A549 (cell line): ENCODE data around the gene GNAS-AS1. TPM values are rescaled to one million over a fixed set of nuclear protein-coding genes. Genes with fewer than 3 reads are reported as not detected.

Source experiments
- ATAC-seq, 2 experiments: fragments of 200-7000 bp in 1 of 2; fragments of >200 bp in 1 of 2; cut with Nextera tagmentation in 1 of 2; cut with Tn5 transposase in 1 of 2; 3 replicates each; pipeline versions ENCODE4 v1.8.0 to v1.9.1; 2018 to 2020; ENCODE audit warnings: mild to moderate bottlenecking in 1 of 2, moderate library complexity in 1 of 2
- CTCF ChIA-PET: fragments of 300-600 bp; sonication (Branson Sonifier 250); formaldehyde crosslinking; extraction: SDS; loops from one replicate; lab custom pipeline; 2021; ENCODE audit warnings: antibody characterized with exemption, inconsistent platforms; lab: Yijun Ruan, JAX
- POLR2A ChIA-PET: fragments of 350-600 bp; formaldehyde crosslinking; extraction: SDS; loops from one replicate; lab custom pipeline; 2021; ENCODE audit warnings: antibody characterized with exemption, inconsistent platforms; lab: Yijun Ruan, JAX
- DNase-seq, 2 experiments: peaks; one replicate each; pipeline versions ENCODE4 v3.0.0 to v3.0.0-alpha.2; 2011 to 2016; ENCODE audit warnings: low read depth in 1 of 2, low spot score in 1 of 2
- FAIRE-seq: peaks from 2 replicates; lab custom pipeline; 2011; peaks lifted over from hg19 to GRCh38; lab: Jason Lieb, UNC
- H3K27ac ChIP-seq, 2 experiments: fragments of >200 bp; sonication (Bioruptor Twin); formaldehyde crosslinking; 3 replicates each; pipeline ENCODE4 v1.5.1; 2016 to 2017
- H3K4me1 ChIP-seq: fragments of >200 bp; sonication (Bioruptor Twin); formaldehyde crosslinking; 3 replicates; pipeline ENCODE4 v1.6.1; 2016
- H3K4me2 ChIP-seq: fragments of >200 bp; sonication (Bioruptor Twin); formaldehyde crosslinking; 3 replicates; pipeline ENCODE4 v1.6.1; 2016
- H3K4me3 ChIP-seq: fragments of >200 bp; sonication (Bioruptor Twin); formaldehyde crosslinking; 3 replicates; pipeline ENCODE4 v1.5.1; 2016
- H3K9me3 ChIP-seq: fragments of >200 bp; sonication (Bioruptor Twin); formaldehyde crosslinking; 3 replicates; pipeline ENCODE4 v1.6.1; 2016
- BHLHE40 ChIP-seq: IDR thresholded peaks from 2 replicates; pipeline ENCODE4 v1.6.1; 2012; ENCODE audit warnings: low read depth, low read length, inconsistent platforms
- CEBPB ChIP-seq, 2 experiments: fragments of >200 bp in 1 of 2; sonication (Bioruptor Twin) in 1 of 2; formaldehyde crosslinking in 1 of 2; IDR thresholded peaks; 2 replicates each; pipeline ENCODE4 v1.6.1; 2012 to 2016
- EHF ChIP-seq: fragments of 250-450 bp; sonication (Bioruptor Pico); IDR thresholded peaks from 2 replicates; pipeline ENCODE4 v1.5.0; 2020; ENCODE audit warnings: mild to moderate bottlenecking
- ELK1 ChIP-seq: fragments of 150-350 bp; IDR thresholded peaks from 2 replicates; pipeline ENCODE4 v1.6.1; 2014; ENCODE audit warnings: low read depth, mild to moderate bottlenecking, low read length
- EP300 ChIP-seq, 2 experiments: fragments of >200 bp; sonication (Bioruptor Twin); formaldehyde crosslinking; IDR thresholded peaks; 2 replicates in 1 of 2; 3 replicates in 1 of 2; pipeline ENCODE4 v1.6.1; 2016 to 2017
- ESRRA ChIP-seq: fragments of 150-350 bp; IDR thresholded peaks from 2 replicates; pipeline ENCODE4 v1.6.1; 2014; ENCODE audit warnings: mild to moderate bottlenecking, low read length, borderline replicate concordance
- FOSL2 ChIP-seq, 2 experiments: fragments of 450-650 bp in 1 of 2; fragments of >200 bp in 1 of 2; sonication (Bioruptor Twin) in 1 of 2; formaldehyde crosslinking; IDR thresholded peaks; 2 replicates each; pipeline versions ENCODE4 v1.5.0 to v1.6.1; 2016 to 2020; ENCODE audit warnings: mild to moderate bottlenecking in 1 of 2, moderate library complexity in 1 of 2
- FOXS1 ChIP-seq: fragments of 250-450 bp; sonication (Bioruptor Pico); IDR thresholded peaks from 2 replicates; pipeline ENCODE4 v1.5.0; 2020; ENCODE audit warnings: mild to moderate bottlenecking, moderate library complexity
- HES2 ChIP-seq: fragments of >200 bp; sonication (Bioruptor Twin); formaldehyde crosslinking; IDR thresholded peaks from 2 replicates; pipeline ENCODE4 v1.6.1; 2016
- HOXB13 ChIP-seq: fragments of 250-450 bp; sonication (Bioruptor Pico); IDR thresholded peaks from 2 replicates; pipeline ENCODE4 v1.5.0; 2020; ENCODE audit warnings: low read depth, mild to moderate bottlenecking, moderate library complexity
- HOXB5 ChIP-seq: fragments of 250-450 bp; sonication (Bioruptor Pico); IDR thresholded peaks from 2 replicates; pipeline ENCODE4 v1.5.0; 2020; ENCODE audit warnings: mild to moderate bottlenecking, moderate library complexity
- JUN ChIP-seq, 2 experiments: fragments of >200 bp; sonication (Bioruptor Twin); formaldehyde crosslinking; IDR thresholded peaks; 2 replicates in 1 of 2; 3 replicates in 1 of 2; pipeline ENCODE4 v1.6.1; 2016 to 2017
- MAFK ChIP-seq: fragments of 450-650 bp; IDR thresholded peaks from 2 replicates; pipeline ENCODE4 v1.6.1; 2014; ENCODE audit not compliant: partially characterized antibody
- NPAS2 ChIP-seq: fragments of 250-450 bp; sonication (Bioruptor Pico); IDR thresholded peaks from 2 replicates; pipeline ENCODE4 v1.8.0; 2022; ENCODE audit warnings: mild to moderate bottlenecking, moderate library complexity, borderline replicate concordance
- NR3C1 ChIP-seq: fragments of >200 bp; sonication (Bioruptor Twin); formaldehyde crosslinking; IDR thresholded peaks from 3 replicates; pipeline ENCODE4 v1.6.1; 2017
- PBX3 ChIP-seq: IDR thresholded peaks from 2 replicates; pipeline ENCODE4 v1.6.1; 2012
- PHF8 ChIP-seq: fragments of 200-600 bp; sonication (generic); IDR thresholded peaks from 2 replicates; pipeline ENCODE4 v1.6.1; 2016; ENCODE audit warnings: low read depth, mild to moderate bottlenecking, antibody characterized with exemption, moderate library complexity, borderline replicate concordance
- RARB ChIP-seq: fragments of 250-450 bp; sonication (Bioruptor Pico); IDR thresholded peaks from 2 replicates; pipeline ENCODE4 v1.8.0; 2021; ENCODE audit warnings: mild to moderate bottlenecking, moderate library complexity
- RFX5 ChIP-seq: fragments of 450-650 bp; IDR thresholded peaks from 2 replicates; pipeline ENCODE4 v1.7.1; 2014; ENCODE audit warnings: antibody characterized with exemption, mild to moderate bottlenecking, moderate library complexity
- TFCP2L1 ChIP-seq: fragments of 250-450 bp; sonication (Bioruptor Pico); IDR thresholded peaks from 2 replicates; pipeline ENCODE4 v1.5.0; 2021; ENCODE audit warnings: mild to moderate bottlenecking
- USF2 ChIP-seq: fragments of 450-650 bp; IDR thresholded peaks from 2 replicates; pipeline ENCODE4 v1.6.1; 2014; ENCODE audit warnings: antibody characterized with exemption
- ZFP36 ChIP-seq: fragments of 450-650 bp; IDR thresholded peaks from 2 replicates; pipeline ENCODE4 v1.6.1; 2014; ENCODE audit warnings: borderline replicate concordance; ENCODE audit not compliant: partially characterized antibody
- ZNF302 ChIP-seq: fragments of 250-450 bp; sonication (Bioruptor Pico); IDR thresholded peaks from 2 replicates; pipeline ENCODE4 v1.9.0; 2021; ENCODE audit warnings: inconsistent platforms, mild to moderate bottlenecking, moderate library complexity
- ZSCAN20 ChIP-seq: fragments of 250-450 bp; sonication (Bioruptor Pico); IDR thresholded peaks from 2 replicates; pipeline ENCODE4 v1.8.0; 2022; ENCODE audit warnings: mild to moderate bottlenecking, moderate library complexity
- WGBS: methylation state at CpG from one replicate; pipeline ENCODE4 v1.1.6; 2017; ENCODE audit errors: missing lambda C conversion rate; 5-methylcytosine and 5-hydroxymethylcytosine counted together
- polyA plus RNA-seq, 4 experiments: library from polyadenylated mRNA; depleted of rRNA in 3 of 4; stranded (reverse); fragments of >200 nt; fragmentation: RNase III in 1 of 4; extraction: RNeasy Plus Mini Kit Qiagen cat#74134 plus additional on column Dnase treatment in 1 of 4; gene quantifications; 2 replicates in 3 of 4; 3 replicates in 1 of 4; pipeline ENCODE4 v1.2.3, GENCODE V29; 2011 to 2017
- TF ChIP-seq, protein P1 (sequence below): fragments of >200 bp; sonication (Bioruptor Twin); formaldehyde crosslinking; IDR thresholded peaks from 3 replicates; pipeline ENCODE4 v1.5.1; 2016
- TF ChIP-seq, protein P2 (sequence below): IDR thresholded peaks from 2 replicates; pipeline ENCODE4 v1.6.1; 2012; ENCODE audit warnings: low read depth, borderline replicate concordance
- TF ChIP-seq, protein P3 (sequence below): fragments of 200-600 bp; sonication (generic); IDR thresholded peaks from 2 replicates; pipeline ENCODE4 v1.6.1; 2016; ENCODE audit warnings: antibody characterized with exemption, mild to moderate bottlenecking, moderate library complexity

The GNAS-AS1 gene
- polyA plus RNA-seq, 2 of the 4 experiments (the other 2 are of a cell fraction) = not detected

DNA sequence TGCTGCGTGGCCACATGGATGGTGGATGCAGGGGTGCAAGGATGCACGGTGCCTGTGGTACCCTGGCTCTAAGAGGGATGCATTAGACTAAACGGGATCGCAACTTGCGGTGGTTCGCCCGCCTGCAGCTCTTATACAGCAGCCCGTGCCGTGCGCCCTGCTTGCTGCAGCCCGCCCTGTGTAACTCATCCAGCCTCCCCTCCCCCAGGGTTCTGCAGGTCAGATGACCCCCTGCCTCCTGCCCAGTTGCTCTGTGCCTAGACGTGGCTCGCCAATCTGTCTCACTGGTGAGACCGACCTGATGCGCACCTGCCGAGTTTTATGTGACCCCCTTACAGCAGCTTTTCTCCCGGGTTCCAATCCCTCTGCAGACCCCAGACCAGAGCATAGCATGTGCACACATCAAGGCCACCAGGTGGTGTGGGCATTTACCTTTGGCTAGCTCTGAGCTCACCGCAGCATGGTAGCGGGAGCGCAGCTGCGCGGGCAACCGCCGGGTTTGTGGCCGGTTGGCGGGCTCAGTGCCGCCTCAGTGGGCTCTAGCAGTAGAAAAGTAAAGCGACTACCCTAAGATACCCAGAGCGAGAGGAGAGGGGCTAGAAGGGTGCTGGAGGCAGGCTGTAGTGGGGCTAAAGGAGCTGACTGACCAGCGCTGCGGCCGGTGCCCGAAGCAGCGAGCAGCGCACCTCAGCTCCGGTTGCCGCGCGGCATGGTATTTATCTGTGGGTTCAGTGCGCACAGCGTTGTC, 693 bp upstream of the GNAS-AS1 start:
- Histone ChIP-seq H3K4me2 (no peak overlapping the region), H3K9me3 (no peaks in the 10 kb centered on the region), H3K27ac (no peak overlapping the region), H3K4me1 (no peaks in the 10 kb centered on the region), H3K4me3 (no peak overlapping the region)
- POLR2A ChIA-PET = no interaction called here
- DNase-seq = no peak
- 83% methylated on average over 37 of the region's 41 CpGs for WGBS
- CTCF ChIA-PET = interaction anchor here (0.8 to 2.1 kb wide), 6 partner anchors 12 to 1324 kb away, joined by 3 to 9 read pairs (median 3); no protein-coding TSS in a partner anchor
- no peak for FAIRE-seq
- no peak for TF ChIP-seq RARB
- TF ChIP-seq CEBPB (IDR thresholded peaks at IDR 0.05) = no peak
- no peak for TF ChIP-seq FOXS1 (CRISPR knock-in tag)
- no peak for TF ChIP-seq HOXB5 (CRISPR knock-in tag)
- no peak for TF ChIP-seq EP300 (IDR thresholded peaks at IDR 0.05)
- no peak for TF ChIP-seq HOXB13 (CRISPR knock-in tag)
- TF ChIP-seq ESRRA = no peak
- no peak for TF ChIP-seq ZNF302 (CRISPR knock-in tag)
- no peak for TF ChIP-seq PBX3
- TF ChIP-seq HES2 = no peak
- no peak for TF ChIP-seq ELK1
- TF ChIP-seq TFCP2L1 (CRISPR knock-in tag) = no peak
- no peak for TF ChIP-seq MAFK
- TF ChIP-seq EHF (CRISPR knock-in tag) = no peak
- TF ChIP-seq, protein P1, sequence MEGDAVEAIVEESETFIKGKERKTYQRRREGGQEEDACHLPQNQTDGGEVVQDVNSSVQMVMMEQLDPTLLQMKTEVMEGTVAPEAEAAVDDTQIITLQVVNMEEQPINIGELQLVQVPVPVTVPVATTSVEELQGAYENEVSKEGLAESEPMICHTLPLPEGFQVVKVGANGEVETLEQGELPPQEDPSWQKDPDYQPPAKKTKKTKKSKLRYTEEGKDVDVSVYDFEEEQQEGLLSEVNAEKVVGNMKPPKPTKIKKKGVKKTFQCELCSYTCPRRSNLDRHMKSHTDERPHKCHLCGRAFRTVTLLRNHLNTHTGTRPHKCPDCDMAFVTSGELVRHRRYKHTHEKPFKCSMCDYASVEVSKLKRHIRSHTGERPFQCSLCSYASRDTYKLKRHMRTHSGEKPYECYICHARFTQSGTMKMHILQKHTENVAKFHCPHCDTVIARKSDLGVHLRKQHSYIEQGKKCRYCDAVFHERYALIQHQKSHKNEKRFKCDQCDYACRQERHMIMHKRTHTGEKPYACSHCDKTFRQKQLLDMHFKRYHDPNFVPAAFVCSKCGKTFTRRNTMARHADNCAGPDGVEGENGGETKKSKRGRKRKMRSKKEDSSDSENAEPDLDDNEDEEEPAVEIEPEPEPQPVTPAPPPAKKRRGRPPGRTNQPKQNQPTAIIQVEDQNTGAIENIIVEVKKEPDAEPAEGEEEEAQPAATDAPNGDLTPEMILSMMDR = no peak
- no peak for TF ChIP-seq ZFP36
- TF ChIP-seq BHLHE40 = no peak
- TF ChIP-seq JUN (IDR thresholded peaks at IDR 0.05) = no peak
- TF ChIP-seq, protein P2, sequence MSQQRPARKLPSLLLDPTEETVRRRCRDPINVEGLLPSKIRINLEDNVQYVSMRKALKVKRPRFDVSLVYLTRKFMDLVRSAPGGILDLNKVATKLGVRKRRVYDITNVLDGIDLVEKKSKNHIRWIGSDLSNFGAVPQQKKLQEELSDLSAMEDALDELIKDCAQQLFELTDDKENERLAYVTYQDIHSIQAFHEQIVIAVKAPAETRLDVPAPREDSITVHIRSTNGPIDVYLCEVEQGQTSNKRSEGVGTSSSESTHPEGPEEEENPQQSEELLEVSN = no peak
- no peak for TF ChIP-seq NPAS2 (CRISPR knock-in tag)
- ATAC-seq = no peak

GRCh38 chr20:58847463-58847862, 3.2 kb downstream of the GNAS-AS1 start:
- Histone ChIP-seq H3K27ac (no peak overlapping the region), H3K9me3 (no peaks in the 10 kb centered on the region), H3K4me3 (no peak overlapping the region), H3K4me1 (no peaks in the 10 kb centered on the region; the same call in 2 of the 3 replicates), H3K4me2 (no peak overlapping the region)
- ChIA-PET CTCF (interaction anchor here (1.3 to 1.9 kb wide), 4 partner anchors 9 to 608 kb away, joined by 4 to 6 read pairs (median 4); no protein-coding TSS in a partner anchor), POLR2A (no interaction called here)
- ATAC-seq (no peak), FAIRE-seq (no peak), DNase-seq (no peak)
- 2% methylated on average over 2 of the region's 2 CpGs for WGBS
- TF ChIP-seq, protein P3, sequence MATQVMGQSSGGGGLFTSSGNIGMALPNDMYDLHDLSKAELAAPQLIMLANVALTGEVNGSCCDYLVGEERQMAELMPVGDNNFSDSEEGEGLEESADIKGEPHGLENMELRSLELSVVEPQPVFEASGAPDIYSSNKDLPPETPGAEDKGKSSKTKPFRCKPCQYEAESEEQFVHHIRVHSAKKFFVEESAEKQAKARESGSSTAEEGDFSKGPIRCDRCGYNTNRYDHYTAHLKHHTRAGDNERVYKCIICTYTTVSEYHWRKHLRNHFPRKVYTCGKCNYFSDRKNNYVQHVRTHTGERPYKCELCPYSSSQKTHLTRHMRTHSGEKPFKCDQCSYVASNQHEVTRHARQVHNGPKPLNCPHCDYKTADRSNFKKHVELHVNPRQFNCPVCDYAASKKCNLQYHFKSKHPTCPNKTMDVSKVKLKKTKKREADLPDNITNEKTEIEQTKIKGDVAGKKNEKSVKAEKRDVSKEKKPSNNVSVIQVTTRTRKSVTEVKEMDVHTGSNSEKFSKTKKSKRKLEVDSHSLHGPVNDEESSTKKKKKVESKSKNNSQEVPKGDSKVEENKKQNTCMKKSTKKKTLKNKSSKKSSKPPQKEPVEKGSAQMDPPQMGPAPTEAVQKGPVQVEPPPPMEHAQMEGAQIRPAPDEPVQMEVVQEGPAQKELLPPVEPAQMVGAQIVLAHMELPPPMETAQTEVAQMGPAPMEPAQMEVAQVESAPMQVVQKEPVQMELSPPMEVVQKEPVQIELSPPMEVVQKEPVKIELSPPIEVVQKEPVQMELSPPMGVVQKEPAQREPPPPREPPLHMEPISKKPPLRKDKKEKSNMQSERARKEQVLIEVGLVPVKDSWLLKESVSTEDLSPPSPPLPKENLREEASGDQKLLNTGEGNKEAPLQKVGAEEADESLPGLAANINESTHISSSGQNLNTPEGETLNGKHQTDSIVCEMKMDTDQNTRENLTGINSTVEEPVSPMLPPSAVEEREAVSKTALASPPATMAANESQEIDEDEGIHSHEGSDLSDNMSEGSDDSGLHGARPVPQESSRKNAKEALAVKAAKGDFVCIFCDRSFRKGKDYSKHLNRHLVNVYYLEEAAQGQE = no peak
- TF ChIP-seq USF2 = no peak
- no peak for TF ChIP-seq RFX5
- TF ChIP-seq, protein P2 = no peak
- no peak for TF ChIP-seq FOSL2 (IDR thresholded peaks at IDR 0.05)
- TF ChIP-seq FOSL2 (CRISPR knock-in tag; IDR thresholded peaks at IDR 0.05) = no peak
- TF ChIP-seq PHF8 = no peak
- TF ChIP-seq ZSCAN20 (CRISPR knock-in tag) = no peak
- no peak for TF ChIP-seq NR3C1
- TF ChIP-seq ESRRA = no peak
